Neutrophil (primary cell): ENCODE results near the gene EIF2D.

ENCODE experiments used
- H3K27ac ChIP-seq: fragments of 200-600 bp; sonication (generic); 2 replicates; pipeline ENCODE4 v1.5.1; 2016; ENCODE audit warnings: mild to moderate bottlenecking, moderate library complexity
- H3K27me3 ChIP-seq: fragments of 200-600 bp; sonication (generic); 2 replicates; pipeline ENCODE4 v1.6.0; 2016; ENCODE audit warnings: mild to moderate bottlenecking
- H3K36me3 ChIP-seq: fragments of 200-600 bp; sonication (generic); 2 replicates; pipeline ENCODE4 v1.5.1; 2017
- H3K4me1 ChIP-seq, 2 experiments: fragments of 200-600 bp in 1 of 2; sonication (generic) in 1 of 2; 1 replicate in 1 of 2; 2 replicates in 1 of 2; pipeline versions ENCODE4 v1.5.1 to v1.6.1; 2013 to 2016; ENCODE audit warnings: low read depth in 1 of 2, low read length in 1 of 2, mild to moderate bottlenecking in 1 of 2, moderate library complexity in 1 of 2; ENCODE audit not compliant: control insufficient read depth in 1 of 2, insufficient read depth in 1 of 2
- H3K4me3 ChIP-seq, 2 experiments: fragments of 200-600 bp in 1 of 2; sonication (generic) in 1 of 2; 1 replicate in 1 of 2; 2 replicates in 1 of 2; pipeline ENCODE4 v1.5.1; 2013 to 2016; ENCODE audit warnings: low read depth in 1 of 2, low read length in 1 of 2, mild to moderate bottlenecking in 1 of 2, moderate library complexity in 1 of 2
- H3K9me3 ChIP-seq: fragments of 200-600 bp; sonication (generic); 2 replicates; pipeline ENCODE4 v1.5.1; 2016
- TF ChIP-seq, protein P1 (sequence below): fragments of 200-600 bp; sonication (generic); IDR thresholded peaks from 2 replicates; pipeline ENCODE4 v1.5.1; 2016; ENCODE audit warnings: antibody characterized with exemption

EIF2D gene, protein sequence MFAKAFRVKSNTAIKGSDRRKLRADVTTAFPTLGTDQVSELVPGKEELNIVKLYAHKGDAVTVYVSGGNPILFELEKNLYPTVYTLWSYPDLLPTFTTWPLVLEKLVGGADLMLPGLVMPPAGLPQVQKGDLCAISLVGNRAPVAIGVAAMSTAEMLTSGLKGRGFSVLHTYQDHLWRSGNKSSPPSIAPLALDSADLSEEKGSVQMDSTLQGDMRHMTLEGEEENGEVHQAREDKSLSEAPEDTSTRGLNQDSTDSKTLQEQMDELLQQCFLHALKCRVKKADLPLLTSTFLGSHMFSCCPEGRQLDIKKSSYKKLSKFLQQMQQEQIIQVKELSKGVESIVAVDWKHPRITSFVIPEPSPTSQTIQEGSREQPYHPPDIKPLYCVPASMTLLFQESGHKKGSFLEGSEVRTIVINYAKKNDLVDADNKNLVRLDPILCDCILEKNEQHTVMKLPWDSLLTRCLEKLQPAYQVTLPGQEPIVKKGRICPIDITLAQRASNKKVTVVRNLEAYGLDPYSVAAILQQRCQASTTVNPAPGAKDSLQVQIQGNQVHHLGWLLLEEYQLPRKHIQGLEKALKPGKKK

DNA sequence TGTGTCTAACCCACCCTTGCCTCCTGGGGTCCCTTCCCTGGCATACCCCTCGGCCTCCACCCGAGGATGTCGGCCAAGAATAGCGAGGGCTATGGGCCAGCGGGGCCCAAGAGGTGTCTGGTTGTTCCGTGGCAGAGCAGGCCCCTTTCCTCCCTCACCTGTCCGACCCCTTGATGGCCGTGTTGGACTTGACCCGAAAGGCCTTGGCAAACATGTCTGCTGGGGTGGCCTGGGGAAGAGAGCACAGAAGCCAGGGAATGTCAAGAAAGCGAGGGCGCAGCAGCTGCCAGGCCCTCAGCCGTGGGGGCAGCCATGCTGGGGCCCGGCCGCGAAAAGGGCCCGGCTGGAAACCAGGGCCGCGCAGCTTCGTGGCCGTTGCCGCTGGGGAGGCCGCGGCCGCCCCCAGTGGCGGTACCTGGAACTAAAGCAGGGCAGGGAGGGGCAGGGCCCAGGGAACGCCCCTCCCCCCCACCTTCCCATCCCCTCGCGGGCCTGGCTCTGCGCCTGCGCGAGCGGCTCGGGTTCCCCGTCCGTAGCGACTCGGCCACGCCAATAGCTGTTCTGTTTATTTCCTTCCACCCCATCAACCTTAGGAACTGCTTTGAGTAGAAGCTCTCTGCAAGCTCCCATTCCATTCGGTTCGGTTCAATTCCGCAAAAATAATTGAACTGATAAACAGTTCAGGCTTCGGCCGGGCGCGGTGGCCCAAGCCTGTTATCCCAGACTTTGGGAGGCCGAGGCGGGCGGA is at the start of gene EIF2D:
TSS of gene EIF2D (minus strand) at position 337 of the 748 bp plus-strand sequence. CDS start at position 214, 123 bp downstream.
- H3K9me3 ChIP-seq = no peaks in the 10 kb centered on the region
- no peaks in the 10 kb centered on the region for H3K27me3 ChIP-seq
- H3K4me3 ChIP-seq = peak within 1 kb of the TSS; percentile 55 to 67
- H3K27ac ChIP-seq = peak within 1 kb of the TSS; percentile 63
- TF ChIP-seq, protein P1, sequence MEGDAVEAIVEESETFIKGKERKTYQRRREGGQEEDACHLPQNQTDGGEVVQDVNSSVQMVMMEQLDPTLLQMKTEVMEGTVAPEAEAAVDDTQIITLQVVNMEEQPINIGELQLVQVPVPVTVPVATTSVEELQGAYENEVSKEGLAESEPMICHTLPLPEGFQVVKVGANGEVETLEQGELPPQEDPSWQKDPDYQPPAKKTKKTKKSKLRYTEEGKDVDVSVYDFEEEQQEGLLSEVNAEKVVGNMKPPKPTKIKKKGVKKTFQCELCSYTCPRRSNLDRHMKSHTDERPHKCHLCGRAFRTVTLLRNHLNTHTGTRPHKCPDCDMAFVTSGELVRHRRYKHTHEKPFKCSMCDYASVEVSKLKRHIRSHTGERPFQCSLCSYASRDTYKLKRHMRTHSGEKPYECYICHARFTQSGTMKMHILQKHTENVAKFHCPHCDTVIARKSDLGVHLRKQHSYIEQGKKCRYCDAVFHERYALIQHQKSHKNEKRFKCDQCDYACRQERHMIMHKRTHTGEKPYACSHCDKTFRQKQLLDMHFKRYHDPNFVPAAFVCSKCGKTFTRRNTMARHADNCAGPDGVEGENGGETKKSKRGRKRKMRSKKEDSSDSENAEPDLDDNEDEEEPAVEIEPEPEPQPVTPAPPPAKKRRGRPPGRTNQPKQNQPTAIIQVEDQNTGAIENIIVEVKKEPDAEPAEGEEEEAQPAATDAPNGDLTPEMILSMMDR = peak; percentile 99
- H3K36me3 ChIP-seq = no peaks in the 10 kb centered on the region
- peaks cover 9 to 14% of the 10 kb centered on the region in 2 experiments for H3K4me1 ChIP-seq

DNA sequence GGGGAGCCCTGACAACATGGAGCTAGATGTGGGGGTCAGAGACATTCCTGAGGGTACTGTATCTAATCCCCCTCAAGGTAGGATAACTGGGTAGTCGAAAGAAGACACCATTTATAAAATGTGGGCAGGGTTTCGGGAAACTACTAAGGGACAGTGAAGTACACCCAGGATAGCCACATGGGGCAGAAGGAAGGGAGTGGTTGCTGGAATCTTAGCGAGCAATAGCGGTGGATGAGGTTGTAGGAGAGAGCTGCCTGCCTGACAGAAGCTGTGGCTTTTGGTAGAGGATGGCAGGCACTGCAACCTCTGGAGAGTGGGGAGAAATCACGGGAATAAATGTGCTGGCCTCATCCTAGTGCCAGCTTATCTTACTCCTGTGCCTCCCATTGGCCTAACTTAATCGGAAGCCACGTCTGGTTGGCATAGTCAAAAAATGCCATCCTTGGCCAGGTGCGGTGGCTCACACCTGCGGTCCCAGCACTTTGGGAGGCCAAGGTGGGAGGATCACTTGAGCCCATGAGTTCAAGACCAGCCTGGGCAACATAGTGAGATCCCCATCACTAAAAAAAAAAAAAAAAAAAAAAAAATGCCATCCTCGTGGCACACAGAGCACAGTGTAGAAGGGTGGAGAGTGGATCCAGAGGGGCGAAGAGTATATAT is 49.0 kb upstream of the EIF2D start:
- peaks cover 14 to 26% of the 10 kb centered on the region in 2 experiments for H3K4me1 ChIP-seq

DNA sequence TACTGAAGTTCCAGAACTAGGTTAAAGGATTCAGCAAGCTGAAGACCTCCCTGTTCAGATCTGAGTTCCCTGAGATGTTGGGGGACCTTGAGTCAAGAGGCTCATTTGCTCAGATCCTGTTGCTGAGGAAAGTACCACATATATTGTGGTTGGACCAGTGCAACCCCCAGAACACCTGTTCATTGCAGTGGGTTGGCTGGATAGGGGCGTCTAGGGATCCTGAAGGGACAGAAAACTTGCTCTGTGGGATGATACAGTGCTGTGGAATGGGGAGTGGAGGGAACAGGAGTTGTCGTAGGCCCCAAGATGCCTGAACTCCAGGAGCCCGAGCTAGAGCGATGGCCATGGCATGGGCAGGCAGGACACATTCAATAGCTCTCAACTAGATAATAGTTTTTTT is 47.9 kb upstream of the EIF2D start:
- Histone ChIP-seq H3K27me3 (peaks cover 34% of the 10 kb centered on the region), H3K4me1 (peaks cover 14 to 26% of the 10 kb centered on the region in 2 experiments), H3K9me3 (no peaks in the 10 kb centered on the region), H3K4me3 (no peak overlapping the region), H3K36me3 (no peaks in the 10 kb centered on the region), H3K27ac (no peak overlapping the region)
- TF ChIP-seq, protein P1 = no peak

More for the DNA sequence above, 49.0 kb upstream of the EIF2D start:
- H3K36me3 ChIP-seq = no peaks in the 10 kb centered on the region
- peaks cover 34% of the 10 kb centered on the region for H3K27me3 ChIP-seq
- H3K27ac ChIP-seq = no peak overlapping the region
- H3K4me3 ChIP-seq = no peak overlapping the region
- TF ChIP-seq, protein P1 = no peak
- no peaks in the 10 kb centered on the region for H3K9me3 ChIP-seq

DNA sequence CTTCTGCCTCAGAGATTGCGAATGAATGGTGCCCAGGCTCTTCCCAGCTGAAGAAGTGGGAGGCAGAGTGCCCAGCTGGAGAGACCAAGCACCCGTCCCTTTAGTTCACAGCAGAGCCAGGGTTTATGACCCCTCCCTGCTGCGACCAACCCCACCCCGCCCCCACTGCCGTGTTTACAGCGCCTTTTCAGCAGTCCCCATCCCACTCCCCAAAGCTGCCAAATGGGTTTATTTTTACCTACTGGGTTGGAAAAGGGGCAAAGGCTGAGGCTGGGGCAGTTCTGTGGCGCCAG is 46.7 kb upstream of the EIF2D start:
- Histone ChIP-seq H3K9me3 (no peaks in the 10 kb centered on the region), H3K27me3 (peaks cover 32% of the 10 kb centered on the region), H3K27ac (no peak overlapping the region), H3K36me3 (no peaks in the 10 kb centered on the region), H3K4me3 (no peak overlapping the region), H3K4me1 (peaks cover 11 to 23% of the 10 kb centered on the region in 2 experiments)
- TF ChIP-seq, protein P1 = no peak

DNA sequence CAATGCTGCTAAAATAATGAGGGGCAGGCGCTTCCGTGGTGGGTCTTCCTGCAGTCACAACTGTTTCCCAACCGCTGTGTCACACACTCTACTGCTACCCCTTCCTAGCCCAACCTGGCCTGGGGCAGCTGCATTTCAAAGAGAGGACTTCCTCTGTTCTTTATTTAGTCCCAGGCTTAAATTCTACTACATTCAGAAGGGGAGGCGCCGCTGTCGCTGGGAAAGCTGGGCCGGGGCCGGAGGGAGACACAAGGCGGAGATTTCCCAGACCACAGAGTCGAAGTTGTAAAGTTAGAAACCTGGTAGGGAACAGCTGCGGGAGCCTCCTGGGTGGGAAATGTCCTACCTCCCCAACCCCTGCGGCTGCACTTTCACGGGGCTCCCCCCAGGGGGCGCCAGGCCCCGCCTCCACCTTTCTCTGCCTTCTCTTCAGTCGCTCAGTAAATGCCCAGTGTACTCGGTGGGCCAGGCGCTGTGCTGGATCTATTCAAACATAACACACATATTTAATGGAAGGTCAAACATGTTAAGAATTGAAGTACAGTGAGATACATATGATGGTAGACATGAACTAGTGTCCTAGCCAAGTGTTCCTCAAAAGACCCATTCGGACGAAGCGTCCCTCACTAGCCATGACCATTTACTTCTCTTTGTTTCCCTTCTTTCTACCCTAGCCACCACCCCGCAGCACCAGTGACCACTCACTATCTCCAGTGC is 46.2 kb upstream of the EIF2D start:
- Histone ChIP-seq H3K4me1 (peaks cover 6 to 18% of the 10 kb centered on the region in 2 experiments), H3K9me3 (no peaks in the 10 kb centered on the region), H3K27ac (no peak overlapping the region), H3K36me3 (no peaks in the 10 kb centered on the region), H3K27me3 (peaks cover 27% of the 10 kb centered on the region), H3K4me3 (no peak overlapping the region)
- TF ChIP-seq, protein P1 = peak; percentile 89
